Gastrocnemius medialis (tissue), 4 donors: Measurements from ENCODE around the gene RGL2. TPM values are rescaled to one million over a fixed set of nuclear protein-coding genes. Genes with fewer than 3 reads are reported as not detected.

Source experiments
- ATAC-seq, 2 donors: fragments of 150-250 bp; one replicate each; pipeline ENCODE4 v1.9.1; 2016
- DNase-seq, 2 donors: peaks; one replicate each; pipeline ENCODE4 v3.0.0-alpha.2; 2019
- H3K27ac ChIP-seq, 4 donors: fragments of 200-600 bp; sonication (generic); 1 replicate in 1 of 4; 2 replicates in 3 of 4; pipeline ENCODE4 v1.5.1; 2016 to 2018; ENCODE audit warnings: mild to moderate bottlenecking in 2 of 4, moderate library complexity in 1 of 4
- H3K27me3 ChIP-seq, 3 donors: fragments of 200-600 bp; sonication (generic) in 2 of 3; 1 replicate in 1 of 3; 2 replicates in 2 of 3; pipeline versions ENCODE4 v1.5.1 to v1.6.0; 2016 to 2019; ENCODE audit warnings: mild to moderate bottlenecking in 1 of 3, moderate library complexity in 1 of 3
- H3K36me3 ChIP-seq, 2 donors: fragments of 200-600 bp; sonication (generic) in 1 of 2; one replicate each; pipeline ENCODE4 v1.5.1; 2017 to 2018
- H3K4me1 ChIP-seq, 2 donors: fragments of 200-600 bp; sonication (generic) in 1 of 2; one replicate each; pipeline ENCODE4 v1.5.1; 2016 to 2017; ENCODE audit warnings: mild to moderate bottlenecking in 2 of 2
- H3K4me3 ChIP-seq, 4 donors: fragments of 200-600 bp; sonication (generic) in 3 of 4; 1 replicate in 1 of 4; 2 replicates in 3 of 4; pipeline ENCODE4 v1.5.1; 2016 to 2019; ENCODE audit warnings: mild to moderate bottlenecking in 2 of 4
- H3K9me3 ChIP-seq, 3 donors: fragments of 200-600 bp; sonication (generic) in 2 of 3; 1 replicate in 1 of 3; 2 replicates in 2 of 3; pipeline ENCODE4 v1.5.1; 2016 to 2019
- CTCF ChIP-seq, 5 experiments: fragments of 450-650 bp in 3 of 5; fragments of 200-600 bp in 2 of 5; sonication (generic) in 2 of 5; IDR thresholded peaks in 4 of 5; conservative IDR thresholded peaks in 1 of 5; 1 replicate in 4 of 5; 2 replicates in 1 of 5; pipeline ENCODE4 v1.5.1; 2016 to 2019; ENCODE audit warnings: antibody characterized with exemption in 5 of 5, mild to moderate bottlenecking in 3 of 5, moderate library complexity in 3 of 5
- POLR2A ChIP-seq, 2 donors: fragments of 450-650 bp; IDR thresholded peaks; one replicate each; pipeline ENCODE4 v1.6.1; 2017; ENCODE audit warnings: antibody characterized with exemption in 2 of 2, mild to moderate bottlenecking in 2 of 2, moderate library complexity in 2 of 2
- in situ Hi-C, 4 donors: fragments of 200-750 bp; cut with MboI; loops; one replicate each; pipeline versions ENCODE4 v1.15.0 to v1.8.0; 2017; ENCODE audit warnings: low sequenced_read_pairs in 4 of 4
- intact Hi-C: fragments of 100-400 bp; cut with DNase I; formaldehyde crosslinking; loops from one replicate; pipeline ENCODE4 v1.15.1; 2023; ENCODE audit warnings: low total_unique reads
- total RNA-seq, 4 donors: library from RNA; depleted of rRNA; stranded (reverse); fragments of >200 nt; gene quantifications; one replicate each; pipeline versions ENCODE4 v1.1.0 to v1.2.3, GENCODE V29; 2016

RGL2 gene
- total RNA-seq, 4 donors from 2014 or later = 39.8 to 52.3 (median 40.8) TPM

GRCh38 chr6:33314943-33315792 lies 16.4 kb upstream of the RGL2 start:
- in situ Hi-C loops = no loop called here
- H3K36me3 ChIP-seq = peaks cover 0 to 18% of the 10 kb centered on the region in 2 donors
- peak overlapping the region; percentile 86 to 94 (median 94) for H3K27ac ChIP-seq
- peak overlapping the region; percentile 89 to 99 (median 96) for H3K4me3 ChIP-seq
- peaks cover 26 to 57% of the 10 kb centered on the region in 2 donors for H3K4me1 ChIP-seq
- H3K9me3 ChIP-seq = no peaks in the 10 kb centered on the region
- DNase-seq = no peak
- H3K27me3 ChIP-seq = no peaks in the 10 kb centered on the region
- intact Hi-C loops = loop anchor here (10.0 kb wide), 2 partner anchors 410 to 1140 kb away; partner anchors contain the start of genes AGPAT1 and RNF5
- no peak for TF ChIP-seq POLR2A (IDR thresholded peaks at IDR 0.05)
- no peak for TF ChIP-seq CTCF (IDR thresholded peaks at IDR 0.05 in 4 of 5, conservative IDR thresholded peaks at IDR 0.05 in 1 of 5)
- ATAC-seq = no peak

GRCh38 chr6:33314515-33314942 lies 15.8 kb upstream of the RGL2 start:
- Histone ChIP-seq H3K36me3 (peaks cover 0 to 12% of the 10 kb centered on the region in 2 donors), H3K27ac (peak overlapping the region; percentile 86 to 94 (median 94)), H3K4me3 (peak overlapping the region; percentile 89 to 99 (median 96)), H3K27me3 (no peaks in the 10 kb centered on the region), H3K9me3 (no peaks in the 10 kb centered on the region), H3K4me1 (peaks cover 23 to 51% of the 10 kb centered on the region in 2 donors)
- intact Hi-C loops = loop anchor here (10.0 kb wide), 2 partner anchors 410 to 1140 kb away; partner anchors contain the start of genes AGPAT1 and RNF5
- DNase-seq (peak; percentile 50 to 67), ATAC-seq (peak; percentile 6 to 8)
- in situ Hi-C loops = no loop called here
- TF ChIP-seq POLR2A (IDR thresholded peaks at IDR 0.05) = no peak
- no peak for TF ChIP-seq CTCF (IDR thresholded peaks at IDR 0.05 in 4 of 5, conservative IDR thresholded peaks at IDR 0.05 in 1 of 5)

GRCh38 chr6:33313709-33314514 lies 15.2 kb upstream of the RGL2 start, which contains the start of gene TAPBP:
Gene TAPBP, minus strand, starts transcription at chr6:33314078. Its CDS starts 37 bp downstream, at chr6:33314041.
- Histone ChIP-seq H3K4me3 (peak within 1 kb of the TSS; percentile 89 to 99 (median 96)), H3K9me3 (no peaks in the 10 kb centered on the region), H3K36me3 (peaks cover 0 to 5% of the 10 kb centered on the region in 2 donors), H3K27me3 (no peaks in the 10 kb centered on the region), H3K4me1 (peaks cover 23 to 50% of the 10 kb centered on the region in 2 donors), H3K27ac (peak within 1 kb of the TSS; percentile 86 to 94 (median 94))
- TF ChIP-seq CTCF (IDR thresholded peaks at IDR 0.05 in 4 of 5, conservative IDR thresholded peaks at IDR 0.05 in 1 of 5) = no peak
- peak; percentile 29 to 53 for TF ChIP-seq POLR2A (IDR thresholded peaks at IDR 0.05)
- in situ Hi-C loops (no loop called here), intact Hi-C loops (loop anchor here (10.0 kb wide), 2 partner anchors 411 to 1139 kb away; partner anchors contain the start of genes AGPAT1 and RNF5)
- DNase-seq (peak; percentile 32 to 49), ATAC-seq (peak; percentile 6 to 27)

GRCh38 chr6:33313105-33313708 lies 14.5 kb upstream of the RGL2 start:
- in situ Hi-C loops (no loop called here), intact Hi-C loops (loop anchor here (10.0 kb wide), 2 partner anchors 412 to 1138 kb away; partner anchors contain the start of genes AGPAT1 and RNF5)
- TF ChIP-seq POLR2A (IDR thresholded peaks at IDR 0.05) (no peak), CTCF (IDR thresholded peaks at IDR 0.05 in 4 of 5, conservative IDR thresholded peaks at IDR 0.05 in 1 of 5) (no peak)
- DNase-seq (no peak), ATAC-seq (peak in 1 of 2 donors; percentile 3)
- H3K4me3 ChIP-seq = peak overlapping the region; percentile 89 to 99 (median 96)
- H3K27ac ChIP-seq = peak overlapping the region; percentile 86 to 94 (median 94)
- peaks cover 18 to 43% of the 10 kb centered on the region in 2 donors for H3K4me1 ChIP-seq
- H3K9me3 ChIP-seq = no peaks in the 10 kb centered on the region
- H3K36me3 ChIP-seq = no peaks in the 10 kb centered on the region
- no peaks in the 10 kb centered on the region for H3K27me3 ChIP-seq
